NCI-H146 treated with DMSO at 0.1 percent for 48 hours (cell line): Measurements from ENCODE around the gene PARD6G.

Experiments used
- DNase-seq: peaks from one replicate; lab custom pipeline; 2025; ENCODE audit not compliant: unreplicated experiment; lab: John Stamatoyannopoulos, UW

The PARD6G gene

GRCh38 chr18:80191264-80191663 lies 56.0 kb downstream of the PARD6G start:
- DNase-seq = no peak

GRCh38 chr18:80190311-80190710 lies 57.0 kb downstream of the PARD6G start:
- no peak for DNase-seq

GRCh38 chr18:80189531-80189865 lies 57.8 kb downstream of the PARD6G start:
- no peak for DNase-seq

GRCh38 chr18:80188643-80189530 lies 58.4 kb downstream of the PARD6G start:
- no peak for DNase-seq

- DNase-seq = no peak
Measured at GRCh38 chr18:80187956-80188642, 59.2 kb downstream of the PARD6G start.

GRCh38 chr18:80185545-80185944 lies 61.8 kb downstream of the PARD6G start:
- no peak for DNase-seq

GRCh38 chr18:80184243-80184772 lies 63.0 kb downstream of the PARD6G start:
- DNase-seq = no peak

GRCh38 chr18:80183273-80184050 lies 63.9 kb downstream of the PARD6G start:
- no peak for DNase-seq

GRCh38 chr18:80182855-80183254 lies 64.5 kb downstream of the PARD6G start:
- DNase-seq = no peak

- no peak for DNase-seq
Measured at GRCh38 chr18:80181642-80182461, 65.5 kb downstream of the PARD6G start.

GRCh38 chr18:80180778-80181564 lies 66.3 kb downstream of the PARD6G start:
- no peak for DNase-seq

GRCh38 chr18:80179857-80180558 lies 67.3 kb downstream of the PARD6G start:
- peak; percentile 17 for DNase-seq

- DNase-seq = no peak
Measured at GRCh38 chr18:80178935-80179818, 68.1 kb downstream of the PARD6G start.

- no peak for DNase-seq
Measured at GRCh38 chr18:80177128-80177527, 70.2 kb downstream of the PARD6G start.

GRCh38 chr18:80176334-80177073 lies 70.8 kb downstream of the PARD6G start:
- DNase-seq = no peak

- no peak for DNase-seq
Measured at GRCh38 chr18:80175451-80176204, 71.7 kb downstream of the PARD6G start.

GRCh38 chr18:80173060-80173459 lies 74.3 kb downstream of the PARD6G start:
- no peak for DNase-seq
